ENCODE measurements around the gene KPNA6.

The KPNA6 gene

DNA sequence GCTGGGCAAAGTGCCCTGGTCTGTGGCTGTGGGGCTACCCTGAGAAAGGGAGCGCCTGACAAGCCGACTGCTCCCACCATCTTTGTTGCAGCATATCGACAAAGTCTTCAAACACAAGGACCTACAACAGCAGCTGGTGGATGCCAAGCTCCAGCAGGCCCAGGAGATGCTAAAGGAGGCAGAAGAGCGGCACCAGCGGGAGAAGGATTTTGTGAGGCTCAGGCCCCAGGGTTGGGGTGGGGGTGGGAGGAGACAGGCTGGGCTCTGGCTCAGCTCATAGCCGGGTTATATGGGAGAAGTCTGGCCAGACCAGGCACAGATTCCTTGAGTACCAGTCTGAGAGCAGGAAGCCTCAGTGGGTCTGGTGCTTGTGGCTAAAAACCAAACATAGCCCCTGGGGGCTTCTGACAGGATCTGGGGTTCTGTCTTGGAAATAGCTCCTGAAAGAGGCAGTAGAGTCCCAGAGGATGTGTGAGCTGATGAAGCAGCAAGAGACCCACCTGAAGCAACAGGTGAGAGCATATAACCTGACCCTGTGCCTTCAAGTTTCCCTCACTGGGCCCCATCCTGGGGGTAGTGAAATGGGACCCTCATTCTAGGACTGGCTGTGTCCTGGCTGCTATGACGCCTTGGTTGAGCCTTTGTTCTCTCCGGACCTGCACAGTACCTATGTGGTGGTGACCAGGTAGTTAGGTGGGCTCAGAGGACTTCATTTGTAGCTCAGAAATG lies 84.5 kb downstream of the KPNA6 start:
- TF ChIP-seq, protein P1, sequence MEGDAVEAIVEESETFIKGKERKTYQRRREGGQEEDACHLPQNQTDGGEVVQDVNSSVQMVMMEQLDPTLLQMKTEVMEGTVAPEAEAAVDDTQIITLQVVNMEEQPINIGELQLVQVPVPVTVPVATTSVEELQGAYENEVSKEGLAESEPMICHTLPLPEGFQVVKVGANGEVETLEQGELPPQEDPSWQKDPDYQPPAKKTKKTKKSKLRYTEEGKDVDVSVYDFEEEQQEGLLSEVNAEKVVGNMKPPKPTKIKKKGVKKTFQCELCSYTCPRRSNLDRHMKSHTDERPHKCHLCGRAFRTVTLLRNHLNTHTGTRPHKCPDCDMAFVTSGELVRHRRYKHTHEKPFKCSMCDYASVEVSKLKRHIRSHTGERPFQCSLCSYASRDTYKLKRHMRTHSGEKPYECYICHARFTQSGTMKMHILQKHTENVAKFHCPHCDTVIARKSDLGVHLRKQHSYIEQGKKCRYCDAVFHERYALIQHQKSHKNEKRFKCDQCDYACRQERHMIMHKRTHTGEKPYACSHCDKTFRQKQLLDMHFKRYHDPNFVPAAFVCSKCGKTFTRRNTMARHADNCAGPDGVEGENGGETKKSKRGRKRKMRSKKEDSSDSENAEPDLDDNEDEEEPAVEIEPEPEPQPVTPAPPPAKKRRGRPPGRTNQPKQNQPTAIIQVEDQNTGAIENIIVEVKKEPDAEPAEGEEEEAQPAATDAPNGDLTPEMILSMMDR (IDR thresholded peaks at IDR 0.05; ENCODE audit: low read depth, low read length), result no peak
- no peak for DNase-seq (ENCODE audit: low read depth in 2 of 2)
- no peak overlapping the region for H3K4me3 ChIP-seq (replicated peaks in 1 of 2; ENCODE audit: low read depth in 2 of 2, low read length in 2 of 2)

DNA sequence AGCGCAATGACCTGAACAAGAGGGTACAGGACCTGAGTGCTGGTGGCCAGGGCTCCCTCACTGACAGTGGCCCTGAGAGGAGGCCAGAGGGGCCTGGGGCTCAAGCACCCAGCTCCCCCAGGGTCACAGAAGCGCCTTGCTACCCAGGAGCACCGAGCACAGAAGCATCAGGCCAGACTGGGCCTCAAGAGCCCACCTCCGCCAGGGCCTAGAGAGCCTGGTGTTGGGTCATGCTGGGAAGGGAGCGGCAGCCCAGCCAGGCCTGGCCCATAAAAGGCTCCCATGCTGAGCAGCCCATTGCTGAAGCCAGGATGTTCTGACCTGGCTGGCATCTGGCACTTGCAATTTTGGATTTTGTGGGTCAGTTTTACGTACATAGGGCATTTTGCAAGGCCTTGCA lies 87.1 kb downstream of the KPNA6 start:
- TF ChIP-seq, protein P1 (IDR thresholded peaks at IDR 0.05; ENCODE audit: low read depth, low read length), result no peak
- no peak overlapping the region for H3K4me3 ChIP-seq (replicated peaks in 1 of 2; ENCODE audit: low read depth in 2 of 2, low read length in 2 of 2)
- no peak for DNase-seq (ENCODE audit: low read depth in 2 of 2)

DNA sequence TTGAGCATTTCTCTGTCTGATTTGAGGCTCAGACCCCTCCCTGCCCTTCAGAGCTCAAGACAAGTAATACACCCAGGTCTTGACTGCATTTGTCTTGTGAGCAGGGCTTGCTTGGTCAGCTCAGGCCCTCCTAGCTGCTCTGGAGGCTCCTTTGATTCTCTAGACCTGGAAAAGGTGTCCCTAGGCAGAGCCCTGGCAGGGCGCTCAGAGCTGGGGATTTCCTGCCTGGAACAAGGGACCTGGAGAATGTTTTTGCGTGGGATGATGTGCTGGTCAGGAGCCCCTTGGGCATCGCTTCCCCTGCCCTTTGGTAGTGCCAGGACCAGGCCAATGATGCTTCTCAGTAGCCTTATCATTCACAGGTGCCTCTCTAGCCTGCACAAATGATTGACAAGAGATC lies 87.7 kb downstream of the KPNA6 start:
- TF ChIP-seq, protein P1 (IDR thresholded peaks at IDR 0.05; ENCODE audit: low read depth, low read length), result no peak
- H3K4me3 ChIP-seq (replicated peaks in 1 of 2; ENCODE audit: low read depth in 2 of 2, low read length in 2 of 2), result no peak overlapping the region
- DNase-seq (ENCODE audit: low read depth in 2 of 2), result no peak

DNA sequence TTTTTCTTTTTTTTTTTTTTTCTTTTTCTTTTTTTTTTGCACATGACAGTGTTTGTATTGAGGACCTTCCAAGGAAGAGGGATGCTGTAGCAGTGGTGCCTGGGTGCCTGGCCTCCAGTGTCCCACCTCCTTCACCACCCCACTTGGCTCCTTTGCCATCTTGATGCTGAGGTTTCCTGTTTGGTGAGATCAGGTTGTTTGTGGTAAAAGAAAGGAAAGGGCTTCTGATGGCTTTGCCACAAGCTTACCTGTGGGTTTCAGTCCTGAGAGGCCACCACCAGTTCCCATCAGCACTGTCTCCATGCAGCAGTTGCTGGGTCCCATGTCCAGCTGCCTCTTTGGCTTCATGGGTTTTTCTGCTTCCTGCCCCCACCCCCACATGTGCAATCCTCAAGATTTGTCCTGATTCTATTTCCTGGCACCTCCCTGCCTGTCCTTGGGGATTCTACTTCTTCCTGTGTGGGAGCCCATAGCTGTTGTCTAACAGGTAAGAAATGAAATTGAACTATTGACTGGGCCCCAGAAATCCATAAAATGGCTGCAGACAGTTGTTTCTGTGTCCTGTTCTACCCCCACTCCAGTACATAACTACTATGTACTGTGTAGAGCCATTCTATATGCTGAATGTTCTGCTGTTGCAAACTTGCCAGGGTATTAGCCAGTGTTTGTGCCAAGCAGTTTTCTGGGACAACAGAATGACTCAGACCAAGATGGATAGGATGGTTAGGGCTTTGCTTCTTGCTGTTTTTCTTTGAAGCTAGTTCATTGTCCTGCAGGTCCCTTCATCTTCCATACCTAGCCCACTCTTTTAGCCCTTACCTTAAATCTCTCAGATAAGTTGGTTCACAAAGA lies 88.3 kb downstream of the KPNA6 start:
- no peak overlapping the region for H3K4me3 ChIP-seq (replicated peaks in 1 of 2; ENCODE audit: low read depth in 2 of 2, low read length in 2 of 2)
- TF ChIP-seq, protein P1 (IDR thresholded peaks at IDR 0.05; ENCODE audit: low read depth, low read length), result no peak
- DNase-seq (ENCODE audit: low read depth in 2 of 2), result peak in 1 of 2 donors; percentile 53

DNA sequence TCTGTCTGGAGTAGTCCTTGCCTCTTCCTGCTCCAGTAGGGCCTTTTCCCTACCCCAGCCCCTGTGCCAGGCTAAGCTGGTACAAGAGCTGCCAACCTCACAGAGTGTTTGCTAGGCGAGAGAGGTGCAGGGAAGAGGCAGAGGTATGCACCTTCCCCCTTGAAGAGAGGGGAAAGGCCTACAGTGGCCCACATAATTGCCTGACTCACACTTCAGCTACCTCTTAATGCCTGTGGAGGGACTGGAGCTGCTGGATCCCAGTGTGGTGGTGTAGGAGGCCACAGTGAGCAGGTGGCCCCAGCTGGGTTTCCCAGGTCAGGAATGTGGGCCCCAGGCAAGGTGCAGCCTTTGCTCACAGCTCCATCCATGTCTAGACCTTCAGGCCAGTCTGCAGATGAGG lies 89.2 kb downstream of the KPNA6 start:
- no peak overlapping the region for H3K4me3 ChIP-seq (replicated peaks in 1 of 2; ENCODE audit: low read depth in 2 of 2, low read length in 2 of 2)
- TF ChIP-seq, protein P1 (IDR thresholded peaks at IDR 0.05; ENCODE audit: low read depth, low read length), result no peak
- DNase-seq (ENCODE audit: low read depth in 2 of 2), result no peak

DNA sequence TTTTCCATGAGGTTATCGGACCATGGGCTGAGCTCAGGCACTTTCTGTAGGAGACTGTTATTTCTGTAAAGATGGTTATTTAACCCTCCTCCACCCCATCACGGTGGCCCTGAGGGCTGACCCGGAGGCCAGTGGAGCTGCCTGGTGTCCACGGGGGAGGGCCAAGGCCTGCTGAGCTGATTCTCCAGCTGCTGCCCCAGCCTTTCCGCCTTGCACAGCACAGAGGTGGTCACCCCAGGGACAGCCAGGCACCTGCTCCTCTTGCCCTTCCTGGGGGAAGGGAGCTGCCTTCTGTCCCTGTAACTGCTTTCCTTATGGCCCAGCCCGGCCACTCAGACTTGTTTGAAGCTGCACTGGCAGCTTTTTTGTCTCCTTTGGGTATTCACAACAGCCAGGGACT lies 90.0 kb downstream of the KPNA6 start:
- no peak overlapping the region for H3K4me3 ChIP-seq (replicated peaks in 1 of 2; ENCODE audit: low read depth in 2 of 2, low read length in 2 of 2)
- TF ChIP-seq, protein P1 (IDR thresholded peaks at IDR 0.05; ENCODE audit: low read depth, low read length), result no peak
- DNase-seq (ENCODE audit: low read depth in 2 of 2), result no peak
